Adipose tissue (tissue), 3 donors: ENCODE data around the gene CCDC102A. TPM values are rescaled to one million over a fixed set of nuclear protein-coding genes. Genes with fewer than 3 reads are reported as not detected.

Source experiments
- H3K27ac ChIP-seq: one replicate; pipeline ENCODE4 v1.5.1; 2013; ENCODE audit warnings: low read depth, low read length
- WGBS, 3 donors: extraction: QIAGEN DNeasy Blood & Tissue Kit; methylation state at CpG; one replicate each; pipeline ENCODE4 v1.1.7; 2013; 5-methylcytosine and 5-hydroxymethylcytosine counted together
- polyA plus RNA-seq, 3 donors: library from polyadenylated mRNA; stranded (reverse); fragments of 200-250 nt; gene quantifications; one replicate each; pipeline ENCODE4 v1.2.3, GENCODE V29; 2013
- donor health status: healthy with polysubstance abuse.
- donor health status: Bipolar disorder and iron deficiency.
- donor health status: healthy.

Gene CCDC102A
- polyA plus RNA-seq, 3 donors: 1.9 to 11.5 (median 2.2) TPM

GRCh38 chr16:57486858-57487834, 49.2 kb downstream of the CCDC102A start:
- 81 to 92% (median 90%) methylated on average over 8 of the region's 8 CpGs for WGBS, 3 donors

GRCh38 chr16:57485916-57486857, 50.2 kb downstream of the CCDC102A start, which contains the start of gene DOK4:
TSS of gene DOK4 (minus strand) at chr16:57486493. CDS start at chr16:57479507, 6,986 bp downstream.
- no peak within 1 kb of the TSS for H3K27ac ChIP-seq
- WGBS, 3 donors: 1 to 3% (median 1%) methylated on average over 22 to 73 of the region's 73 CpGs

More at GRCh38 chr16:57486858-57487834, 49.2 kb downstream of the CCDC102A start:
- H3K27ac ChIP-seq: no peak overlapping the region

- 65 to 67% (median 65%) methylated on average over 14 of the region's 14 CpGs for WGBS, 3 donors
- no peak overlapping the region for H3K27ac ChIP-seq
These were observed 51.1 kb downstream of the CCDC102A start for GRCh38 chr16:57485091-57485915.

- 88 to 89% (median 89%) methylated on average over 7 to 8 of the region's 8 CpGs for WGBS, 3 donors
- H3K27ac ChIP-seq: no peak overlapping the region
These were observed 51.8 kb downstream of the CCDC102A start for GRCh38 chr16:57484515-57485005.

- 65 to 80% (median 79%) methylated on average over 17 to 19 of the region's 19 CpGs for WGBS, 3 donors
- H3K27ac ChIP-seq: no peak overlapping the region
These were observed 52.5 kb downstream of the CCDC102A start for GRCh38 chr16:57483725-57484514.

GRCh38 chr16:57482845-57483545, 53.4 kb downstream of the CCDC102A start:
- 60 to 87% (median 80%) methylated on average over 13 to 14 of the region's 14 CpGs for WGBS, 3 donors
- no peak overlapping the region for H3K27ac ChIP-seq

GRCh38 chr16:57481421-57481820, 55.0 kb downstream of the CCDC102A start:
- 87 to 89% (median 88%) methylated on average over 4 of the region's 4 CpGs for WGBS, 3 donors
- H3K27ac ChIP-seq: no peak overlapping the region

- 47 to 77% (median 72%) methylated on average over 6 of the region's 6 CpGs for WGBS, 3 donors
- no peak overlapping the region for H3K27ac ChIP-seq
These were observed 55.6 kb downstream of the CCDC102A start for GRCh38 chr16:57480754-57481230.

- 21 to 46% (median 36%) methylated on average over 15 of the region's 15 CpGs for WGBS, 3 donors
These were observed 56.2 kb downstream of the CCDC102A start for GRCh38 chr16:57479976-57480753.

GRCh38 chr16:57479205-57479975, 57.0 kb downstream of the CCDC102A start:
- WGBS, 3 donors: 12 to 54% (median 17%) methylated on average over 36 of the region's 36 CpGs
- H3K27ac ChIP-seq: no peak overlapping the region

More at GRCh38 chr16:57479976-57480753, 56.2 kb downstream of the CCDC102A start:
- H3K27ac ChIP-seq: no peak overlapping the region

GRCh38 chr16:57478396-57479204, 57.8 kb downstream of the CCDC102A start:
- no peak overlapping the region for H3K27ac ChIP-seq
- WGBS, 3 donors: 35 to 68% (median 35%) methylated on average over 15 of the region's 15 CpGs

- WGBS, 3 donors: 71 to 77% (median 74%) methylated on average over 9 of the region's 9 CpGs
- no peak overlapping the region for H3K27ac ChIP-seq
These were observed 58.7 kb downstream of the CCDC102A start for GRCh38 chr16:57477531-57478202.

- 89 to 93% (median 91%) methylated on average over 6 of the region's 6 CpGs for WGBS, 3 donors
- H3K27ac ChIP-seq: no peak overlapping the region
These were observed 59.6 kb downstream of the CCDC102A start for GRCh38 chr16:57476546-57477410.
